SK-N-MC (cell line): ENCODE data around the gene PRTG.

Experiments used
- EZH2 ChIP-seq: fragments of 200-600 bp; sonication (generic); IDR thresholded peaks from one replicate; pipeline ENCODE4 v1.6.1; 2017; ENCODE audit warnings: antibody characterized with exemption
- FOXP2 ChIP-seq: optimal IDR thresholded peaks from 2 replicates; pipeline ENCODE3; 2011; ENCODE audit warnings: mild to moderate bottlenecking, moderate library complexity; ENCODE audit not compliant: insufficient read depth; ENCODE audit errors: extremely low read length, control extremely low read depth
- POLR2AphosphoS5 ChIP-seq: IDR thresholded peaks from 2 replicates; pipeline ENCODE4 v1.6.1; 2012; ENCODE audit warnings: mild to moderate bottlenecking, low read depth, low read length, borderline replicate concordance

DNA sequence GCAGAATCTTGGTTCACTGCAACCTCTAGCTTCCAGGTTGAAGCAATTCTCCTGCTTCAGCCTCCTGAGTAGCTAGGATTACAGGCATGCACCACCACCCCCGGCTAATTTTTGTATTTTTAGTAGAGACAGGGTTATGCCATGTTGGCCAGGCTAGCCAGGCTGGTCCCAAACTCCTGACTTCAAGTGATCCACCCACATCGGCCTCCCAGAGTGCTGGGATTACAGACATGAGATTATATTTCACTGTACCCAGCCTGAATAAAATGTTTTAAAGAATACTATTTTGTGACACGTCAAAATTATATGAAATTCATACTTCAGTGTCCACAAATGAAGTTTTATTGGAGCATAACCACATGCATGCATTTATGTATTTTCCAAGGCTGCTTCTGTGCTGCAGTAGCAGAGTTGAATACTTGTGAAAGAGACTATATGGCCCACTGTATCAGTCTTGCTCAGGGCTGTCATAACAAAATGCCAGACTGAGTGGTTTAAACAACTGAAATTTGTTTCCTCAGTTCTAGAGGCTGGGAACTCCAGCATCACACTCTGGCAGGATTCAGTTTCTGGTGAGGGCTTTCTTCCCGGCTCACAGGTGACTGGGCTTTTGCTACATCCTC lies 77.2 kb downstream of the PRTG start:
- TF ChIP-seq EZH2 (no peak), POLR2AphosphoS5 (no peak), FOXP2 (no peak)
